Subcutaneous abdominal adipose tissue (tissue), 5 donors: ENCODE results near the gene CYTH3.

Experiments
- H3K27ac ChIP-seq: one replicate; pipeline ENCODE4 v1.7.0; 2013; ENCODE audit warnings: low read depth, mild to moderate bottlenecking, inconsistent platforms, low read length, moderate library complexity
- H3K27me3 ChIP-seq, 5 donors: one replicate each; pipeline ENCODE4 v1.7.0; 2013; ENCODE audit warnings: low read length in 5 of 5, inconsistent platforms in 1 of 5; ENCODE audit not compliant: control insufficient read depth in 5 of 5, insufficient read depth in 4 of 5
- H3K36me3 ChIP-seq, 5 donors: one replicate each; pipeline ENCODE4 v1.7.0; 2013; ENCODE audit warnings: low read length in 5 of 5; ENCODE audit not compliant: control insufficient read depth in 5 of 5, insufficient read depth in 5 of 5
- H3K4me1 ChIP-seq, 5 donors: one replicate each; pipeline ENCODE4 v1.7.0; 2013; ENCODE audit warnings: low read length in 5 of 5, mild to moderate bottlenecking in 3 of 5, moderate library complexity in 1 of 5; ENCODE audit not compliant: control insufficient read depth in 5 of 5, insufficient read depth in 5 of 5
- H3K4me3 ChIP-seq, 5 donors: one replicate each; pipeline ENCODE4 v1.7.0; 2013; ENCODE audit warnings: low read length in 5 of 5, low read depth in 1 of 5
- H3K9ac ChIP-seq, 5 donors: one replicate each; pipeline ENCODE4 v1.7.0; 2013; ENCODE audit warnings: low read length in 5 of 5, mild to moderate bottlenecking in 4 of 5, moderate library complexity in 3 of 5
- H3K9me3 ChIP-seq, 5 donors: one replicate each; pipeline ENCODE4 v1.7.0; 2013; ENCODE audit warnings: low read length in 5 of 5; ENCODE audit not compliant: control insufficient read depth in 5 of 5
- donor health status: healthy.
- donor health status: healthy.
- donor health status: healthy.
- donor health status: healthy.
- donor health status: healthy.

The CYTH3 gene

DNA sequence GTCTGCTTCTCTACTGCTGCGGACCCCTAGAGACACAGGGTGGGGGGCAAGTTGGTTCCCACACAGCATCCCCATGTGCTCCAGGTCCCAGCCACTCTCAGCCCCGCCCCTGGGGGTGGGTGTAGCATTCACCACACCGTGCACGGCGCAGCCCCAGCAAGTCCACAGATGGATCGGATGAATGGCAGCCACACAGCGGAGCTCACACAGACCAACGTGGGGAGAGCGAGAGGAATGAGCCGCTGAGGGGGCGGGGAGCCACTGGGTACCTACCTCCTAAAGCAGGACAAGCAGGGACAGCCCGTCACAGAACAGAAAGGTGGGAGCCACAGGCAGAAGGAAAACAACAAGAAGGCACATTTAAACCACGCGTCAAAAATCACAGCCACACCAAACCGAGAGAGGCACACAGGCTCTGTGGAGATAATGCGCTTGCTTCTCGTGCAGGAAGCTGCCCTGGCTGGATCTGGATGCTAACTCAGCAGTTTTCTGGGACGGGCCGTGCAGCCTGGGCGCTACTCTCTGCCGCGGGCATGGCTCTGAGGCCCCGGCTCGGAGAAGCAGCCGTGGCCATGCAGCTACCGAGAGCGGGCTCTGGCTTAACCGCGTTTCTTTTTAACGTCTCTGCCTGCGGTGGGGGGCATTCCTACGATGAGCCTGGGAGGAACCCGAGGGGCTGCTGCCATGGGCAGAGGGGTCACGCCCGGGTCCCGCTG is 102.5 kb downstream of the CYTH3 start:
- no peak overlapping the region for H3K4me3 ChIP-seq

GRCh38 chr7:6168477-6168868 is 104.0 kb downstream of the CYTH3 start:
- peaks cover 0 to 79% (median 70%) of the 10 kb centered on the region in 5 donors for H3K36me3 ChIP-seq
- no peaks in the 10 kb centered on the region for H3K9me3 ChIP-seq
- H3K27ac ChIP-seq: no peak overlapping the region
- H3K27me3 ChIP-seq: no peaks in the 10 kb centered on the region
- H3K4me3 ChIP-seq: no peak overlapping the region
- H3K4me1 ChIP-seq: peaks cover 3 to 22% (median 14%) of the 10 kb centered on the region in 5 donors
- no peak overlapping the region for H3K9ac ChIP-seq

More for the DNA sequence above, 102.5 kb downstream of the CYTH3 start:
- no peak overlapping the region for H3K27ac ChIP-seq
- H3K4me1 ChIP-seq: peaks cover 3 to 23% (median 14%) of the 10 kb centered on the region in 5 donors
- no peaks in the 10 kb centered on the region for H3K9me3 ChIP-seq
- H3K9ac ChIP-seq: no peak overlapping the region
- peaks cover 0 to 68% (median 64%) of the 10 kb centered on the region in 5 donors for H3K36me3 ChIP-seq
- no peaks in the 10 kb centered on the region for H3K27me3 ChIP-seq

DNA sequence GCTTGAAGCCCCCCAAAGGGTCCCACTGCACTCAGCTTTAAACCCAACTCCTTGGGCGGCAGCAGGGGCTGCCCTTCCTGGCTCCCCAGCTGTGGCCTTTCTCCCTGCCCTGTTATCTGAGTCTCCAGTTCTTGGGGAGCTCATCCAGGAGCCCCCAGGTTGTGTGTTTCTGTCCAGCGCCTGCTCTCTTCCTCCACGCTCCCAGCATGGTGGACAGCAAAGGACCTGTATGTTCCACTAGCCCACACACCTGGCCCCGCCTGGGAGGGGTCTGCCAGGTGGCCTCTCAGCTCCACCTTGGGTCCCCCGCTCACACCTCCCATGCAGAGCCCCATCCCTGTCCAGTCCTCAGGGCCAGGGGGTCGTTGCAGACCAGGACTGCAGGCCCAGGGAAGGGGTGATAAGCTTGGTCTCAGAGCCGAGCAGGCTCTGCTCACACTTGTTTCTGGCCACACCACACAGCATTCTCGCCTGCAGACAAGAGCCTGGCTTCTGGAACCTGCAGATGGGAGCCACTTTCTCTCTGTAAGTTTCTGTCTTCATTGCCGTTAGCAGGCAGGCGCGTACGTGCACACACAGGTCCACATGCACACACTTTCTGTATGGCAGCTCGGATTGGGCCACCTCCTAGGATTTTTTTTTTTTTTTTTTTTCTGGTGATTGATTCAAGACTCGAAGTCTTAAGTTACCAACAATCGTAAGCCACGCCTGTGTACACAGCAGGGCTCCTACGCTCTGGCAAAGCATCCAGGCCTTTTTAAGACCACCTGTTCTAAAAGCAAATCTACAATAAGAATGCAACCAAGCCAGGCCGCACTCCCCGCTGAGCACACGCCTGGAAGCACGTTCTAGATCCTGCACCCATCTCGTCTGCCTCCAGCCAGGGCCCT is 104.6 kb downstream of the CYTH3 start:
- Histone ChIP-seq H3K9me3 (no peaks in the 10 kb centered on the region), H3K4me3 (no peak overlapping the region), H3K36me3 (peaks cover 0 to 79% (median 71%) of the 10 kb centered on the region in 5 donors), H3K4me1 (peaks cover 2 to 17% (median 8%) of the 10 kb centered on the region in 5 donors), H3K27ac (no peak overlapping the region), H3K27me3 (no peaks in the 10 kb centered on the region), H3K9ac (no peak overlapping the region)

DNA sequence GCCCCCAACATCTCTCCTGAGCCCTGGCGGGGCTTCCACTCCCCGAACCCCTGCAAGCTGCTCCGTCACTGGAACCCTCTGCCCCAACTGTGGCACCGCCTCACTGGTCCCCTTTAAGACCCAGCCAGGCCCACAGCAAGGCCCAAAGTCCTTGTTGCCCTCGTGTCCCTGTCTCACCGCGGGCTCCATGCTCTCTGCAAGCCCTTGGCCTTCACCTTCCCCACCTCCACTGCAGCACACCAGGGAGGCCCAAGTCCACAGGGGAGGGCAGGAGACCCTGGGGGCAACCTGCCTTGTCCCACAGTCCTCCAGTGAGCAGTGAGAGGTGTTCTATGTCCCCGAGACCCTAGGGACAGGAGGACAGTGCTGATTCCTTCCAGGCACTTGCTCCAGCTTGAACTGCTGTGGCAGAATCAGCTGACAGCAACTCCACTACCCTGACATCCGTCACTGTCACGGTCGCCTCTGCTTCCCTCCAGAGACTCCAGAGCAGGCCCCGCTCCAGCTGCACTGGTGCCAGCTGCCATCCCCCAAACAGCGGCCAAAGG is 105.3 kb downstream of the CYTH3 start:
- no peak overlapping the region for H3K9ac ChIP-seq
- H3K4me1 ChIP-seq: peaks cover 3 to 17% (median 10%) of the 10 kb centered on the region in 5 donors
- H3K27ac ChIP-seq: no peak overlapping the region
- H3K36me3 ChIP-seq: peaks cover 0 to 76% (median 69%) of the 10 kb centered on the region in 5 donors
- no peaks in the 10 kb centered on the region for H3K27me3 ChIP-seq
- no peaks in the 10 kb centered on the region for H3K9me3 ChIP-seq
- no peak overlapping the region for H3K4me3 ChIP-seq

DNA sequence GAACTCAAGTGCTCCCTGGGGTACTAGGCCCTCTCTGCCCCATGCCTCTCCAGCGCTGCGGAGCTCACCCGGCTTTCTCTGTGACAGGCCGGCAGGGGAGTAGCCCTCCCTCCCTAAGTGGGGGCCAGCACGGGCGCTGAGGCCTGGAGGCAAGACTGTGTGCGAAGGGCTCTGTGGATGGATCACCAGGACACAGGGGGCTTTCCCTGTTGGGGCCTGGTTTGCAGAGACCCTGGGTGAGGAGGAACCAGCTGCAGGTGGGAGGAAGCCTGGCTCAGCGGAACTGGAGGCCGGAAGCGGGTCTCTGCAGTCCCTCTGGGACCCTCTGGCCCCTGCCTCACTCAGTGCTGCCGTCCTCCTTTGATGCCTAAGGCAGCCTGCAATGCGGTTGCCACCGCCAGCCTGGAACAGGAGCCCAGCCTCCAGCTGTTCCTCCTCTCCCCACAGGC is 106.0 kb downstream of the CYTH3 start:
- H3K36me3 ChIP-seq: peaks cover 0 to 79% (median 71%) of the 10 kb centered on the region in 5 donors
- H3K9ac ChIP-seq: no peak overlapping the region
- H3K4me1 ChIP-seq: peaks cover 5 to 19% (median 13%) of the 10 kb centered on the region in 5 donors
- H3K4me3 ChIP-seq: no peak overlapping the region
- H3K27me3 ChIP-seq: no peaks in the 10 kb centered on the region
- no peaks in the 10 kb centered on the region for H3K9me3 ChIP-seq
- H3K27ac ChIP-seq: no peak overlapping the region

DNA sequence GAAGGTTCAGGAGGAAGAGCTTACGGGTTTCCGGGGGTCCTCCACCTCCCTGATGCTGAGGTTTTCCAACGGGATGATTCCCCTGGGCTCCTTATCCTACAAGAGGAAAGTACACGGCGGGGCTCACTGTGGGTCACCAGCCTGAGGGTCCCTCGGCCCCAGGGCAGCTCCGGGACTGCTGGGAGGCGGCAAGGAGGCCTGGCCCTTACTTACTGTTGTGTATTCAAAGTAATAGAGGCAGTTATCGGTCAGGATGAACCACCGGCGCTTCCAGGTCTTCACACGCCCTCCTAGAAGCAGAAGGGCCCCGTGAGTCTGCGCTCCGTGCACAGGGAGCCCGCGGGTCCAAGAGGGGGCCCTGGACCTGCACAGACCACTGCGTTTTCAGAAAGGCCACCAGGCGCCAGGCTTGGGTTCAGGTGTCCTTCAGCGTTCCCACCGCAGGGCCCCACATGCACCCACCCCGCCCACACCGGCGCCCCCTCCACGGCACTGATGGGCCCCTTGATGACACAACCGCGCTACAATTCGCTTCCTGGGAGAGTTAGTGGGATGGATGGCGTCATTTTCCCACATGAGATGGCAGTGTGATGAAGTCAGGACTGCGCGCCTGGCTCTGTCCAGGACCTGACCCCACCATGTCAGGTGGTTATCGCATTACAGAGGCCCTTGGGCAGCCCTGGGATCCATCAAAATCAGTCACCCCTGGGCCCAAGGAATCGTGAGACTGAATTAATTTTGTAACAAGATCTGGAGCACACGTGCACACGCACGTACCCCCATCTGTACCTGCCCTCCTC is 106.7 kb downstream of the CYTH3 start:
- Histone ChIP-seq H3K27ac (no peak overlapping the region), H3K36me3 (peaks cover 0 to 74% (median 65%) of the 10 kb centered on the region in 5 donors), H3K27me3 (no peaks in the 10 kb centered on the region), H3K4me1 (peaks cover 5 to 20% (median 16%) of the 10 kb centered on the region in 5 donors), H3K9ac (no peak overlapping the region), H3K4me3 (no peak overlapping the region), H3K9me3 (no peaks in the 10 kb centered on the region)

DNA sequence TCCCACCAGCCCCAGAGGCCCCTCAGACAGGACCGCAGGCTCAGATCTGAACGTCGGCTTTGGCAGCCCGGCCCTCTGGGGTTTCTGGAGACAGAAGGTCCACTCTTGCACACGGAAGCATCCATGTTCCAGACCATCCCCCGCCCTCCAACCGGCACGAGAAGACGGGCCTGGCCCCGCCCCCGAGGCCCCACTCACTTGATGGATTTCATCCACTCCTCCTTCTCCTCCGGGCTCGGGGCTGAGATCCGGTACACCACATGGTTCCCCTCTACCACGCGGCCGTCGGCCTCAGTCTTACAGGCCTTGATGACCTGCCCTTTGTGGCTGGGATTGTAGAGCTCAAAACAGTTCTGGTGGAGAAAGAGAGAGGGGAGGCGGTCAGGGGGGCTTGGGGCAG is 107.3 kb downstream of the CYTH3 start:
- Histone ChIP-seq H3K27ac (no peak overlapping the region), H3K4me1 (peaks cover 5 to 26% (median 21%) of the 10 kb centered on the region in 5 donors), H3K36me3 (peaks cover 0 to 67% (median 59%) of the 10 kb centered on the region in 5 donors), H3K9ac (no peak overlapping the region), H3K27me3 (no peaks in the 10 kb centered on the region), H3K4me3 (no peak overlapping the region), H3K9me3 (no peaks in the 10 kb centered on the region)

GRCh38 chr7:6164491-6164890 is 107.9 kb downstream of the CYTH3 start:
- Histone ChIP-seq H3K36me3 (peaks cover 0 to 62% (median 54%) of the 10 kb centered on the region in 5 donors), H3K27ac (no peak overlapping the region), H3K4me3 (no peak overlapping the region), H3K4me1 (peaks cover 5 to 30% (median 21%) of the 10 kb centered on the region in 5 donors), H3K9me3 (no peaks in the 10 kb centered on the region), H3K27me3 (no peaks in the 10 kb centered on the region), H3K9ac (no peak overlapping the region)

DNA sequence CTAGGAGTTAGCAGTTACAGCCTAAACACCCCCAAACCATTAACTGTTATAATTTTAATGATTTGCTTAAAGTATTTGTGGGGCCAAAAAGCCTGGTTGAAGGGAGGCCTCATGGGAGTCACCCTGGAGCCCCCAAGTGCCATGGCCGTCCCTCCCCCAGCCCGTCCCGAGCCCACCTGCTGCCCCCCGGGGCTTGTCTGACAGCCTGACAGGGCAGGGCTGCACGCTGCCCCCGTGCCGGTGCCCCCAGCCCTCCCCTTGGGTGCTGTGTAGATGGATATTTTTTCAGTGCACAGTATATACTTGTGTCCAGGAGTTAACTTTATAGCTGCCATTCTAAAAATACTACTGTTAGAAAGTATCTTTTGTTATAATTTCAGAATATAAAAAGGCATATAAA is 108.4 kb downstream of the CYTH3 start:
- Histone ChIP-seq H3K27me3 (no peaks in the 10 kb centered on the region), H3K36me3 (peaks cover 0 to 61% (median 50%) of the 10 kb centered on the region in 5 donors), H3K9ac (no peak overlapping the region), H3K4me1 (peaks cover 5 to 30% (median 21%) of the 10 kb centered on the region in 5 donors), H3K4me3 (no peak overlapping the region), H3K27ac (no peak overlapping the region), H3K9me3 (no peaks in the 10 kb centered on the region)
